GM18861 (cell line): Measurements from ENCODE around the gene FOXN4.

Experiments used
- ATAC-seq: cut with Tn5 transposase; IDR thresholded peaks from one replicate; pipeline ENCODE4 v1.9.1; 2021; ENCODE audit not compliant: unreplicated experiment

Gene FOXN4

GRCh38 chr12:109261087-109261486 lies 48.0 kb downstream of the FOXN4 start:
- ATAC-seq = no peak

- ATAC-seq = no peak
Measured at GRCh38 chr12:109259545-109259895, 49.6 kb downstream of the FOXN4 start.

GRCh38 chr12:109258607-109259544 lies 50.2 kb downstream of the FOXN4 start:
- ATAC-seq = no peak

GRCh38 chr12:109258201-109258600 lies 50.9 kb downstream of the FOXN4 start:
- no peak for ATAC-seq

- ATAC-seq = no peak
Measured at GRCh38 chr12:109256011-109256410, 53.1 kb downstream of the FOXN4 start.

- no peak for ATAC-seq
Measured at GRCh38 chr12:109255377-109255776, 53.7 kb downstream of the FOXN4 start.

- no peak for ATAC-seq
Measured at GRCh38 chr12:109253913-109254544, 55.1 kb downstream of the FOXN4 start.

- no peak for ATAC-seq
Measured at GRCh38 chr12:109252799-109253198, 56.3 kb downstream of the FOXN4 start.

- no peak for ATAC-seq
Measured at GRCh38 chr12:109250523-109250922, 58.6 kb downstream of the FOXN4 start.

GRCh38 chr12:109247831-109248654 lies 61.0 kb downstream of the FOXN4 start:
- no peak for ATAC-seq

GRCh38 chr12:109246221-109246620 lies 62.9 kb downstream of the FOXN4 start:
- ATAC-seq = no peak

GRCh38 chr12:109244073-109244472 lies 65.0 kb downstream of the FOXN4 start:
- ATAC-seq = no peak

GRCh38 chr12:109241936-109242335 lies 67.1 kb downstream of the FOXN4 start:
- ATAC-seq = no peak

- ATAC-seq = no peak
Measured at GRCh38 chr12:109240365-109240764, 68.7 kb downstream of the FOXN4 start.

- no peak for ATAC-seq
Measured at GRCh38 chr12:109239691-109240090, 69.4 kb downstream of the FOXN4 start.

GRCh38 chr12:109239179-109239578 lies 69.9 kb downstream of the FOXN4 start:
- no peak for ATAC-seq

GRCh38 chr12:109236257-109236656 lies 72.8 kb downstream of the FOXN4 start:
- no peak for ATAC-seq

- ATAC-seq = no peak
Measured at GRCh38 chr12:109234012-109234411, 75.1 kb downstream of the FOXN4 start.

GRCh38 chr12:109232731-109233130 lies 76.4 kb downstream of the FOXN4 start:
- no peak for ATAC-seq

GRCh38 chr12:109230193-109230592 lies 78.9 kb downstream of the FOXN4 start:
- no peak for ATAC-seq

GRCh38 chr12:109228664-109229063 lies 80.4 kb downstream of the FOXN4 start:
- ATAC-seq = no peak
